ENCODE data around the gene DHX35. TPM values are rescaled to one million over a fixed set of nuclear protein-coding genes. Genes with fewer than 3 reads are reported as not detected.
A peak's percentile ranks its signal among the peaks of the same experiment; 100 is the strongest.

DHX35 gene
- total and polyA plus RNA-seq, 2 of the 13 experiments (the other 11 are each of a cell fraction or from before 2014, with no cell fraction given), result 25.8 to 28.7 TPM

DNA sequence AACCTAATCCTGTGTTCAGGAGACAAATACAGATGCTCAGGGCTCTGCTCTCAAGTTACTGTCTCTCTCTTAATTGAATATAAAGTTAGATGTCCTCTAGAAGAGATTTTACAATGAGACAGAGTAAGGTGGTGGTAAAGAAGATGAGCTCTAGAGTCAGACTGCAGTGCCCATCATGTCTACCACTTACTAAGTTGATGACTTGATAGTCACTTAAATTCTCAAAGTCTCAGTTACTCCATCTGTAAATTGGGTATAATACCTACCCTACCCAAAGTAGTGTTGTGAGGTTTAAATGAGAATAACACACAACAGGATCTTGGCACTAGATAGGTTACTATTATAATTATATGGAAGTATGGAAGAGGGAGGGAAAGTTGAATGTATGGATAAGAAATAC, 1.6 kb downstream of the DHX35 start:
- Histone ChIP-seq H3K36me3 (replicated peaks in 1 of 2; ENCODE audit: control insufficient read depth in 1 of 2, insufficient read depth in 2 of 2, low read length in 2 of 2) (peaks cover 1 to 11% of the 10 kb centered on the region in 2 experiments; a peak in 3 of 5 replicates), H3K4me2 (ENCODE audit: low read depth, low read length) (peak overlapping the region; percentile 72), H3K4me1 (ENCODE audit: insufficient read depth, low read length) (peaks cover 35% of the 10 kb centered on the region), H3K79me2 (ENCODE audit: insufficient read depth, low read length) (peaks cover 51% of the 10 kb centered on the region), H3K27ac (ENCODE audit: extremely low read length, insufficient read depth, low read length) (no peak overlapping the region), H4K20me1 (ENCODE audit: insufficient read depth, low read length) (no peaks in the 10 kb centered on the region), H3K9me3 (ENCODE audit: low read length) (no peaks in the 10 kb centered on the region), H3K9ac (ENCODE audit: insufficient read depth, low read depth, low read length) (no peak overlapping the region), H2AFZ (ENCODE audit: low read length) (no peak overlapping the region), H3K27me3 (ENCODE audit: control insufficient read depth in 1 of 2, insufficient read depth in 2 of 2, low read length in 2 of 2) (no peaks in the 10 kb centered on the region; a peak in 1 of 5 replicates), H3K4me3 (replicated peaks in 1 of 3; ENCODE audit: insufficient read depth in 1 of 3, low read depth in 2 of 3, low read length in 3 of 3) (peak overlapping the region in 1 of 3 experiments; percentile 86; a peak in 2 of 6 replicates)
- in situ Hi-C loops (cut with HindIII; ENCODE audit: extremely low pct_ligation_motif_present, low pct_unique_long_range_greater_than_20kb), result no loop called here
- CTCF ChIA-PET (ENCODE audit: low intra/inter-chr PET ratio, low total read pairs), result no interaction called here
- FAIRE-seq (no peak), ATAC-seq (no peak), DNase-seq (ENCODE audit: low spot score) (no peak)
- TF ChIP-seq KDM1A (CRISPR knock-in tag; IDR thresholded peaks at IDR 0.05), result 0 out of 2 replicates have a peak, but pooled peaks have one; percentile 66
- TF ChIP-seq ZNF460 (CRISPR knock-in tag; IDR thresholded peaks at IDR 0.05; ENCODE audit: borderline replicate concordance), result no peak
- peak; percentile 78; the same call in 1 of the 2 replicates for TF ChIP-seq CHD4 (IDR thresholded peaks at IDR 0.05; ENCODE audit: borderline replicate concordance, low read length)
- TF ChIP-seq ZNF629 (CRISPR knock-in tag; conservative IDR thresholded peaks at IDR 0.05), result peak; percentile 91
- TF ChIP-seq, protein P1, sequence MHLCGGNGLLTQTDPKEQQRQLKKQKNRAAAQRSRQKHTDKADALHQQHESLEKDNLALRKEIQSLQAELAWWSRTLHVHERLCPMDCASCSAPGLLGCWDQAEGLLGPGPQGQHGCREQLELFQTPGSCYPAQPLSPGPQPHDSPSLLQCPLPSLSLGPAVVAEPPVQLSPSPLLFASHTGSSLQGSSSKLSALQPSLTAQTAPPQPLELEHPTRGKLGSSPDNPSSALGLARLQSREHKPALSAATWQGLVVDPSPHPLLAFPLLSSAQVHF (CRISPR knock-in tag; IDR thresholded peaks at IDR 0.05), result no peak
- POLR2A ChIA-PET, result interaction anchor here (1.4 to 1.9 kb wide), 2 partner anchors 8 to 38 kb away, joined by 4 to 6 read pairs; partner anchors contain the start of gene FAM83D
- no TSS peak for BruUV-seq (replicated peaks)
- intact Hi-C loops (cut with micrococcal nuclease; ENCODE audit: unreplicated experiment), result loop anchor here (5.0 to 10.0 kb wide), 2 partner anchors 49 to 81 kb away; no protein-coding TSS in a partner anchor

DNA sequence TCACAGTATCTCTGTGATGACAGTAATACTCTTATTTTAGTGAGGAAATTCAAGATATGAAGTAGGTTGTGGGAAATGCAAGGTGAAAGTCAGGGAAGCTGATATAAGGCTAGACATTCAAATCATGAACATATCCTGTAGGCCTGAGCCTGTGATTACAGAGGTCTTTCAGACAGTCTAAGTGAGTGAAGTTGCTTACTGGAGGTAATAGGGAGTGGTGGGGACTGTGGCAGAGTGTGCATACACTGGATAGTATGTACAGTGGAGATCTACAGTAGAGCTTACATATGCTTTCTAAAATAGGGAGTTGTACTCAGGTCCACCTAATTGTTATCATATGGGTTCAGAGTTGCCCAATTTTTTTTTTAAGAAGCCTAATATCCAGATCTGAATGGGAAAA, 3.1 kb downstream of the DHX35 start:
- TF ChIP-seq ZNF34 (CRISPR knock-in tag; IDR thresholded peaks at IDR 0.05; ENCODE audit: borderline replicate concordance) (no peak), ZNF180 (CRISPR knock-in tag; IDR thresholded peaks at IDR 0.05; ENCODE audit: borderline replicate concordance, low read depth) (peak; percentile 97; the same call in 1 of the 2 replicates)
- FAIRE-seq, result no peak
- ChIA-PET CTCF (ENCODE audit: low intra/inter-chr PET ratio, low total read pairs) (no interaction called here), POLR2A (no interaction called here)
- Histone ChIP-seq H3K4me3 (replicated peaks in 1 of 3; ENCODE audit: insufficient read depth in 1 of 3, low read depth in 2 of 3, low read length in 3 of 3) (no peak overlapping the region), H4K20me1 (ENCODE audit: insufficient read depth, low read length) (no peaks in the 10 kb centered on the region), H3K27me3 (ENCODE audit: control insufficient read depth in 1 of 2, insufficient read depth in 2 of 2, low read length in 2 of 2) (no peaks in the 10 kb centered on the region; a peak in 1 of 5 replicates), H3K9ac (ENCODE audit: insufficient read depth, low read depth, low read length) (no peak overlapping the region), H3K79me2 (ENCODE audit: insufficient read depth, low read length) (peaks cover 51% of the 10 kb centered on the region), H3K4me2 (ENCODE audit: low read depth, low read length) (no peak overlapping the region), H3K9me3 (ENCODE audit: low read length) (no peaks in the 10 kb centered on the region), H3K4me1 (ENCODE audit: insufficient read depth, low read length) (peaks cover 49% of the 10 kb centered on the region), H3K36me3 (replicated peaks in 1 of 2; ENCODE audit: control insufficient read depth in 1 of 2, insufficient read depth in 2 of 2, low read length in 2 of 2) (peaks cover 9 to 26% of the 10 kb centered on the region in 2 experiments), H2AFZ (ENCODE audit: low read length) (no peak overlapping the region), H3K27ac (ENCODE audit: extremely low read length, insufficient read depth, low read length) (no peak overlapping the region)
- ATAC-seq, result no peak
- no TSS peak for BruUV-seq (replicated peaks)
- DNase-seq (ENCODE audit: low spot score), result no peak
- intact Hi-C loops (cut with micrococcal nuclease; ENCODE audit: unreplicated experiment), result loop anchor here (10.0 kb wide), 1 partner anchor 80 kb away; no protein-coding TSS in a partner anchor
- in situ Hi-C loops (cut with HindIII; ENCODE audit: extremely low pct_ligation_motif_present, low pct_unique_long_range_greater_than_20kb), result no loop called here

Measured in HepG2 (cell line).